HG02884 (cell line): ENCODE results near the gene FBXO48.

Experiments
- ATAC-seq: cut with Tn5 transposase; IDR thresholded peaks from one replicate; pipeline ENCODE4 v1.9.1; 2021; ENCODE audit warnings: mild to moderate bottlenecking, moderate library complexity; ENCODE audit not compliant: unreplicated experiment

FBXO48 gene

DNA sequence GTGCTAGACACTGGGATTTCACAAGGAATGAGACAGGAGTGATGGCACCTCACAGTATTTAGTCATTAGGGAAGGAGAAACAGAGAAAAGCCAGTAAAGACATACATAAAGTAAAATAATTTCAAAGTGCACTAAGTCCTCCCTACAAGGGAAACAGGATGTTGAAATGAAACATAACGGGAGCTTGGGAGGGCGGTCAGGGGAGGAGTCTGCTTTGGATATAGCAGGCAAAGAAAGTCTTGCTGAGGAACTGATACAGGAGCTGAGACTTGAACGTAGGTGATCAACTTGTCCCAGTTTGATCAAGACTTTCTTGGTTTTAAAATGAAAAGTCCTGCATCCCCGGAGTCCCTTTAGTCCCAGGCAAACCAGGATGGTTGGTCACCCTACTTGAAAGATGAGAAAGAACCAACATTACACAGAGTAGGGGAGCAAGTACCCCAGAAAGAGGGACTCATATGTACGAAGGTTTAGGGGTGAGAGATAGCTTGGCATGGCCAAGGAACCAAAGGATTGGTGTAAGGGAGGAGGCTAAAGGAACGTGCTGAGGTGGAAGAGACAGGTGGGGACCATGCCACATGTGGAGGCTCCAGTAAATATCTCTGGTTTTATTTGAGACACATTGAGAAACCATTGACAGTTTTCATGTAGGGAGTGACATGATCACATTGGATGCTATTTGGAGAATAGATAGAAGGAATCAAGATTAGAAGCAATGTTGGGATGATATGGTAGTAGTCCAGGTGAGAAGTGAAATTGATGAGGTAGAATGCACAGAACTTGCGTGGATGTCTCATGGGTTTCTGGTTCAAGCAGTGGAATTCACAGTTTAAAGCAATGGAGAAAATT, 28.4 kb downstream of the FBXO48 start:
- no peak for ATAC-seq

DNA sequence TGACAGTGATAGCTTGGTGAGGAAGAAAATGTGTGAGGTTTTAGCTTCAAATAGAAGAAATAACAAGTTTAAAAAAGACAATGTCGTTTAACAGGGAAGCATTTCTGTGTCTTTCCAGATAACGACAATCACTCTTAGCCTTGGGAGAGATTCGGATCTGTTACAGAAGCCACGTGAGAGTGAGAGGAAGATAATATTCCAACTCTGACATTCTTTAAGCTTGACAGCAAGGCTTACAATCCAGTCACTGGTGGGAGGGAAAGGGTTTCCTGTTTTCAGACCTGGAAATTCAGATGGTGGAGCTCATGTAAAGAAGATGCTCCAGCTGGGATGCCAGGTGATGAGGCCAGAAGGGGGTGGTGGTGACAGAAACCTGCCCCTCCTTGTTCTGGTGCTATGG, 30.8 kb downstream of the FBXO48 start:
- ATAC-seq: no peak

DNA sequence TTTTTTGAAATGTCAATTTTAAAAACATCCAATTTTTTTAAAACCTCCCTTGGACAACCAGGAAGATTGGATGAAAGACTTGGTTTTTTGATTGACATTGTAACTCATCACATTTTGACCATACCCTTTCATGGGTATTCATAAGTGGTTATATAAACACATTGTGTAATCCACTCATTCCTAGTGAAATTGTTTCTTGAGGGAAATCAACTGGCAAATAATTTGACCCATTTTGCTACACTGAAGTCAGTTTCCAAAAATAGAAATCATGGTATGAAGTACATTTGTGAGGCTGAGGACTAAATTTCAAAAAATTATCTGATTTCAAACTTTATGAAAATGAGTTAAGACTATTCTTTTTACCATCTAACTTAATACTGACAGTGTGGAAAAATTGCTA, 31.5 kb downstream of the FBXO48 start:
- ATAC-seq: no peak

DNA sequence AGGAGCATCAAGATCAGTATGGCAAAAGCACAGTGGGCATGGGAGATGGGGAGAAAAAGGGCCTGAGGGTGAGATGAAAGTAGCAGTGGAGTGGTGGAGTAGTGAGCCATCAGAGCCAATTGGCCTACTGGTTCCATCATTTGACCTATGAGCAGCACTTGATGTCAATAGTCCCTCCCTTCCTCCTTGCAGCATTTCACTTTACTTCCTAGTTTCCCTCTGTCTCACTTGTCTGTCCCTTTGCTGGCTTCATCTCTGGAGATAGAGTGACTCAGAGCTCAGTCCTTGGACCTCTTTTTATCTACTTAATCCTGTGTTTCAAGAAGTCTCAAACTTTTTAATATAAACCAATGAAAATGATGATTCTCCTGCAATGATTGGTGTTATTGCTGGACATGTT, 32.1 kb downstream of the FBXO48 start:
- ATAC-seq: no peak

DNA sequence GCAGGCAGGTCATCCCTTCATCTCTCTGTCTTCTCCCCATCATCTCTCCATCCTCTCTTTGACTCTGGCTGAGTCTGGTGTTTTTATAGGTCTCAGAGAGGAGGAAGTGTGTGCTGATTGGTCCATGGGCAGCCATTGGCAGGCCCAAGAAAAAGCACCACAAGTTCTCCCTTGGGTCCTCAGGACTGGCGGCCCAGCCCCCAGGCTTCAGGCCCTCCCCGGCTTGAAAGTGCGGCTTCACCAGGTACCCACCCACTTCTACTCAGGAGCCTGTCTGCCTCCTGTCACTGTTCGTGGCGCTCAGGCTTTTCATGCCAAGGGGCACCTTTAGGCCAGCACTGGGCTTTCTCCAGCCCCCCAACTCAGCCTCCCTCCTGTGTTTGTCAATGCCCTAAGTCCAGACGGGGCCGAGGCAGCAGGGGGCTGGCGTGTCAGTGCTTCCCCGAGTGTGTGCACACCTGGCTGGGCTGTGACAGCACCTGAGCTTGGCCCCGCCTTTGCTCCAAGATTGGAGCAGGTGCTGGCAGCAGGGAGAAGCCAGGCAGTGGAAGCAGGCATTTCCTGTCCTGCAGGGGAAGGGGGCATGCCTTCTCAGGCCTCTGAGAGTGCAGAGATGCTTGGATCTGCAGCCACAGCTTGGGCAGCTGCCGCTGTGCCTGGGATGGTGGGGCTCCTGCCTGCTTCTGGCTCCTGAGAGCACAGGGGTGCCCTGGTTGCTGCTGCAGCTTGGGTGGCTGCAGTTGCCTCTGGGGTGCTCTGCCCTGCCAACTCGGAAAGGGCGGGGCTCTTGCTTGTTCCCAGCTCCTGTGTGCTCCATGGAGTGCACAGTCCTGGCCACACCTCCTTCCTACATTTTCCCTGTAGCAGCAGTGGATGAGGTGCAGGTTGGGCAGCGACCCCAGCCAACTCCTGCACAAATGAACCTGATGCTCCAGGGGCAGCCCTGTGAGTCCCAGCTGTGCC, 34.1 kb downstream of the FBXO48 start:
- ATAC-seq: no peak

DNA sequence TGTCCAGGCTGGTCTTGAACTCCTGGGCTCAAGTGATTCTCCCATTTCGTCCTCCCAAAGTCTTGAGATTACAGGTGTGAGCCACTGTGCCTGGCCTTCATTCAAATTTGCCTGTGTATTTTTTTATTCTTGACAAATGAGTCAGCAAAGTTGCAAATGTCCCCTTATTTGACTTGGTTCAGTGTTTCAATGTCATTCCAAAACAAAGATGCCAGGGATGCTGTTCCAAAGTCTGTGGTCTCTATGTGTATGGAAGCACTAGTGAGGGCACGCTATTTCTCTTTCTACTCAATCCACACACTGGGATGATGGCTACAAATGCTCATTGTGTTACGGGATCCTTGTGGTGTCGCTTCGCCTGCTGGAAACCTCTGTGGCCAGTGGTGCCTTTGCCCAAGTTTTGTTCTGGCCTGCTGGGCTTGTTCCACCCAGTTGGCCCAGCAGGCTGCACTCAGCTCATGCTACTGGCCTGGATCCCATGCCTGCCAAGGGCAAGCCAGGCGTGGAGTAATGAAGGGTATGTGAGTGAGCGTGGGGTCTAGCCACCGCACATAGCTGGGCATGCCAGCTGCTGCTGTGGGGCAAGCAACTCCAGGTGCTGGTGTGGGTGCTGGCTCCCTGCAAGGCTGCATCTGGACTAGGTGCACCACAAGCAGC, 35.6 kb downstream of the FBXO48 start:
- ATAC-seq: no peak

DNA sequence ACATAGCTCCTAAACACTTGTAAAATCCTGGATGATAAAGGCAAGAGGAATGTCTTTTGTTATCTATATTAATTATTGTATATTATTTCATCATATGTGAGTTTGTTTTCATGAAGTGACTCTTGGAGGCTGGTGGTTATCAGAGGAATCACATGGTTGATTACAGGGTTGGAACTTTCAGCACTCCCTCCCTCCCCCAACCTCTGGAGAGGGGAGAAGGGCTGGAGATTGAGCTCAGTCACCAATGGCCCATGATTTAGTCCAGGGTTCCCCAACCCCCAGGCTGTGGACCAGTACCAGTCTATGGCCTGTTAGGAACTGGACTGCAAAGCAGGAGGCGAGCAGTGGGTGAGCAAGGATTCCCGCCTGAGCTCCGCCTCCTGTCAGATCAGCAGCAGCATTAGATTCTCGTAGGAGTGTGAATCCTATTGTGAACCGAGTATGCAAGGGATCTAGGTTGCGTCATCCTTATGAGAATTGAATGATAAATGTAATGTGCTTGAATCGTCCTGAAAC, 37.7 kb downstream of the FBXO48 start:
- no peak for ATAC-seq

DNA sequence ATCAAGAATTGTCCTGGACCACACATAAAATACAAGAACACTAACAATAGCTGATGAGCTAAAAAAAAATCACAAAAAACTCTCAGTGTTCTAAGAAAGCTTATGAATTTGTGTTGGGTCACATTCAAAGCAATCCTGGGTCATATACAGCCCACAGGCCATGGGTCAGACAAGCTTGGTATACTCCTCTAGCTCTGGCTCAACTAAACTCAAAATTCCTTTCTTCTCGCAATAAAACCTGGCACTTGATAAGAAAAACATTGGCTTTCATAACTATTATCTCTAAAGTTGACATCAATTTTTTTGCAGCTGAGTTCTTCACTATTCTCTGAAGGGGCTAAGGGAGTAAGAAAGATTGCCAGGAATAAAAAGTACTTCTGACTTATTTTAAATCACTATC, 38.3 kb downstream of the FBXO48 start:
- no peak for ATAC-seq

DNA sequence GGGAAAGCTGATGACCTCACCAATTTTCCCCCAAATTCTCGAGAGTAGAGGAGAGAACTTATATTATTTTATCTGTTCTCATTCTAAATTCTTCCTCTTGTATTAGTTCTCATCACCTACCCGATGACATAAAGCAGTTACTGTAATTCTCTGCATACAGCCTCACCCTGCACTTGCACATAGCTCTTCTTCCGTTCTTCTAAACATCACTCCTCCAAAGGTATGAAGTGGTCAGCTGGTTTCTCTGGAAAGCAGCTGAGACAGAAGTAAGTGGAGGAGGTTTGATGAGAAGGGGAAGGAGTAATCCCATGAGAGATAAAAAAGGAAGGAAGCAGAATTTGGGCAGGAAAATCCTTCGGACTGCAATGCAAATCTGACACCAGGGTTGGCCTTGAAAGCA, 39.0 kb downstream of the FBXO48 start:
- ATAC-seq: no peak

DNA sequence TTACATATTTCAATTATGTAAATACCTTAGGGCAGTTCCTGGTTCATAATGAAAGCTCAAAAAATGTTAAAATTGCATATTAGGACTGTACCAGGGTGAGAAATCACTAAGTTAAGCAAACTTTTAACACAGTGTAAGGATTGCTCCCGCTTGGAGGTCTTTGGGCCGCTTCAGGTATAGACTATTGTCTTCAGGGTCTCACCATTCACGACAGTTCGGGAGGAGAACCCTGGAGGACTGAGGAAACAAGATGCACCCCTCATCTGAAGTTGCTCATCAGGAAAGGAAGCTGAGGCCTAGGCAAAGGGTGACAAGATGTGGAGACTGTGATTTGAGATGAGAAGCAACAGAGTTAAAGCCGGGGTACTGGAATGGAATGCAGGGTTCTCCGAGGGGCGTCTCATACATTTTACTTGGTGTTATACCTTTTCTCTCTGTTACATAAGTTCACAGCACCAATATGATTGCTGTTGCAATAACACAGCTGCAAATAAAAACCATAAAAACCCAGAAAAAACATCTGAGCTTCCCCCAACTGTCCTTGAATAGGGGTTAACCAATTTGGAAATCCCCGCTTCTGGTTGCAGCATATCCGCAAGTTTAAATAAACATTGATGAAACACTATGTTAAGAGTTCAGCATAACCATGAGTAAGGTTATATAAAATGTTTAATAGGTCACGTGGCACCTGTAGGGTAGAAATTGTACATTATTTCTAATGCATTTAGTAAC, 40.1 kb downstream of the FBXO48 start:
- ATAC-seq: no peak

DNA sequence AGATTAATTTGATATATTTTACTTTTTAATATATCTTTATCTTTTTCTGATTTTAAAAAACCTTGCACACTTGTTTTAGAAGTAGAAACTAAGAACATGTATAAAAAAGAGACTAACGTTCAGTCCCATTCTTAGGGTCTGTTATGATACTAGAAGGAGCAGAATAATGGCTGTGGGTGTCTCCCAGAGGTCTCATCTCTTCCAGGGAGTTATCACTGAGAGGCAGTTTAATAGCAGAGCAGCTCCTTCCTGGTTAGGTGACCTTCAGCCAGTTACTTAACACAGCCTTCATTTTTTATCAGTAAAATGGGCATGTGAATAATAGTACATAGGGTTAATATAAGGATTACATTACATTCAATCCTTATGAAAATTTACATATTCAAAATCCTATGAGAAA, 40.6 kb downstream of the FBXO48 start:
- no peak for ATAC-seq

DNA sequence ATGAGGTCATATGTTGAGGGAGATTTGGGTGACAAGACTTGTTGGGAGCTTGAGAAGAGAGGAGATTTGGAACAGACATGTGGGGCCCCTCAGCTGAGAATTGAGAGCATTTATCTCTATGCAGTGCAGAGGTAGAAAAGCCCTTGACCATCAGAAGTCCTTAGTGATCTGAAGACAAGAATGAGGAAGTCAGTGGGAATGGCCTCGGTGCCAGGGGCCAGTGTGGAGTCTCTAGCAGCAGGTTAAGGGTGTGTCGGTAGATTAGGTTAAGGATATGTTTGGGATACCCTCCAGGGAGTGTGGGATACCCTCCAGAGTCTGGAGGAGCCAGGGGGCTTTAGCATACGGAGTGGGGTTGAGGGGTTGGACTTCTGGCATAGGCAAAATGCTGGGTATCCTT, 41.6 kb downstream of the FBXO48 start:
- ATAC-seq: no peak

DNA sequence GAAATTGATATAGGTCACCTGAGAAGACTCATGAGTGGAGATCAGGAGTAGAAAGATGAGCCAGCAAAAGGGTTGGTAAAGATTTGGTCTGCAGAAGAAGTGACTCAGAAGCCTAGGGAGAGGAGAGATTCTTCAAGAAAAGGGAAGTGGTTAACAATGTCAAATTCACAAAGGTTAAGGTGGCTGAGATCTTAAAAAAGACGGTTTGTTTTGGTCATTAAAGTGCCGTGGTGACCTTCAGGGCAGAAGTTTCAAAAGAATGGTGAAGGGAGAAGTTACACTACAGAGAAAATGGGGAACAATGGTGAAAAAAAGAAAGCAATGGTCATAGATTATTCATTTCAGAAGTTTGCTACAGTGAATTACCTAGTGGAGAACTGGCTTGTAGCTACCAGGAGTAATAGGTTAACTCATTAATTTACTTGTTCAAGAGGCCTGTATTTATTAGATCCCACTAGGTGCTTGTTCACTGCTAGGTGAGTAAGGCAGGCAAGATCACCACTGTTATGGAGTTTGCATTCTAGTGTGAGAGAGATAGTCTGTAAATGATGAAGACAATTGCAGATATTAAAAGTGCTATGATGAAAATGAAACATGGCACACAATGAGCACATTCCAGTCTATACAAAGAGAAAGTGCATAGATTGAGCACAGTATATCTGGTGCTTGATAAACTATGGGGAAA, 43.0 kb downstream of the FBXO48 start:
- ATAC-seq: peak; percentile 75

DNA sequence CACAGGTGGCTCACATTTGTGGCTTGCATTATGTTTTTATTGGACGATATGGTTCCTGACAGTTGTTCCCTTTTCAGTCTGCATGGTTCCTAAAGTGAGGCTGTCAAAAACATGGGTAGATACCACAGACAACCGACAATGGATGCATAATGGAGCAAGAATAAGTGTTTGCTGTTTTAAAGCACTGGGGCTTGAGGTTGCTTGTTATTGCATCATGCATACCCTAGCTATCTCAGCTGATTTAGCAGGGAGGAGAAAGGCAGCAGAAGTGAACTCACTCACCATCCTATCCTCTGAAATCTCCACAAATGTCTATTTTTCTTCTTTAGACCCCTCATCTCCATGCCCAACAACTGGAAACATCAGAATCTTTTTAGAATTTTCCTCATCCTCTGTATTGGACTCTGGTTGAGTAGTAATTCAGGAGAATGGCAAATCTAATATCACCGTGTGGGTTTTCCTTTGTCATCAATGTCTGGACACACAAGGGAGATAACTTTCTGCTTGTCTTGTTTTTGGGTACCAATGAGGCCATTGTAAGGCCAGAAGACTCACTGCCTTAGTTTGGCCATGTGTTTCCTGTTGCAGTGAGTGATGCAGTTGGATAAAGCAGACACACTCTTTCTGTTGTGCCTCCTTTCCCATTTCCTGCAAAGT, 46.7 kb downstream of the FBXO48 start:
- no peak for ATAC-seq

DNA sequence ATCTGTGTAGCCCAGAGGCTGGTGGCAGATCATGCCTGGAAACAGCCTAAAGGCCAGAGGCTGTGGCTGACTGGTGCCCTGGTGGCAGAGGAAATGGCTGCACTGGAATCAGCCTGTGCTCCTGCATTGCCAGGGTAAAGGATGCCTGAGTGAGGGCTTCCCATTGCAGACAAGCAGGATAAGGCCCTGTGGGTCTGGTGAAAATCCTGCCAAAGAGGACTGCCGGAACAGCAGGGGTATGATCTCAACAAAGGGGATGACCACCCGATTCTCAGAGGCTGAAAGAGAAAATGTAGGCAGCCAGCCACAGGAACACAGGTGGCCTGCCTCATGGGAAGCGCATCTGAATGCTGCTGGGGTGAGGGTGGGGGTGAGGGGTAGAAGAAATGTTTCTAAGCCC, 48.2 kb downstream of the FBXO48 start:
- ATAC-seq: no peak

DNA sequence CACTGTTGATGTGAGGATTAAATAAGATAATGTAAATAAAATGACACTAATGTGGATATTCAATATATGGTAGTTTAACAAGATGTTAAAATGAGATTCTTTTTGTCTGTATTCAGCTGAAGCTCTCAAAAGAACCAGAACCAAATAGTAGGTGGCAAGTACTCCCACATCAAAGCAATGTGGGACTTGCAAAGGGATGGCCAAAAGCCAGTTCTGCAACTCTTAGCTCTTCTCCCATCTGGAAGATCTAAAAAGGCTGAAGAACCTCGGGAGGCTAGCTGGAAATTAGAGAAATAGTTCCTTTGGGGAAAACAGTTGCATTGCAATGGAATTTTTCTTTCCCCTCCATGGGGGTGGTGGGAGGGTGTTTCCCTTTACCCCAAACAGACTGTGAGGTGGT, 48.7 kb downstream of the FBXO48 start:
- no peak for ATAC-seq

DNA sequence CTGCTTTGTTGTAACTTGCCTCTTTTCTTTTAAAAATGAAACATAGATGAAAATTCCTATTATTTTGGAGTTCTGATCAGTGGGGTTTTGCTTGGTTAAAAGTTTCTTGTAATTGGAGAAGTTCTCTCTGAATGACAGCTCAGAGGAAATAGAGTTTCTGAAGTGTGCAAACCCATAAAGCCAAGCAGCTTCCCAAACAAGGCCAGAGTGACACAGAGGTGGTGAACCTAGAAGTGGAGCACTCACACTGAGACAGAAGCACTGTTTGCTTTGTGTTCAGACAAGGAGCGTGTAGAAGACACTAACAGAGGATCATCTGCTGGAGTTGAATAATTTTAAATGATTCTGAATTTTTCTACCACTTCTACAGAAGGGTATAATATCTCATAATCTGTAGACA, 49.2 kb downstream of the FBXO48 start:
- ATAC-seq: no peak

DNA sequence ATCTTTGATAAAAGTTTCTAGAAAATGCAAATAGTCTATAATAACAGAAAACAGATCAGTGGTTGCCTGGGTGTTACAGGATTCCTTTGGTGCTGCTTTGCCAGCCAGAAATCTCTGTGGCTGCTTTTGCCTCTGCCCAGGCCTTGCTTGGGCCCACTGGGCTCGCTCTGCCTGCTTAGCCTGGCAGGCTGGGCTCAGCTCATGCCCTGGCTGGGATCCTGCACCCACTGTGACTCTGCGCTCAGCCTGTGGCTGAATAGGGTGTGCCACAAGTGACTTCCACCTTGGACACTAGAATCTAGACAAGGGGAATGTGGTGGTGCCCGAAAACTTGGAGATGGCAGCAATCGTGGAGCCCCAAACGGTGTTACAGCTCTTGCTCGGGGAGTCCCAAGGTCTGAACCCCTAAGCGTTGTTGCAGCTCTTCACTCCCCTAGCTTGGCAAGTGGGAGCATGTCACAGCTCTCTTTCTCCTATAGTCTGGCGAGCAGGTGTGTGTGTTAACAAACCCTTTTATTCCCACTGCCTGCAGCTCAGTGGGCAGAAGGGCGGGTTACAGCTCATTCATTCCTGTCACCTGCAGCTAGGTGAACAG, 50.9 kb downstream of the FBXO48 start:
- ATAC-seq: no peak

DNA sequence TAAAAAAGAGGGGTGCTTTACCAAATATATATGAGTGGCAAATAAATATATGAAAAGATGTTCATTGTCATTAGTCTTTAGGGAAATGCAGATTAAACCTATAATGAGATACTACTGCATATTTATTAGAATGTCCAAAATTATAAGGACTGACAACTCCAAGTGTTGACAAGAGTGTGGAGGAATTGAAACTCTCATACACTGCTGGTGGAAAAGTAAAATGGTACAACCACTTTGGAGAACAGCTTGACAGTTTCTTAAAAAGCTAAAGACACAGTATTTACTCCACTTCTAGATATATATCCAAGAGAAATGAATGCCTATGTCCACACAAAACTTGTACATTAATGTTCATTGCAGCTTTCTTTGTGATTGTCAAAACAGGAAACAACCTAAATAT, 51.6 kb downstream of the FBXO48 start:
- no peak for ATAC-seq
